GM13977 (cell line): ENCODE measurements around the gene OR5AK2.

Source experiments
- DNase-seq: peaks from one replicate; pipeline ENCODE4 v3.0.0; 2012; ENCODE audit warnings: low spot score
- in situ Hi-C: fragments of 300-500 bp; cut with MboI; formaldehyde crosslinking; loops from one replicate; pipeline ENCODE4 v1.12.0; 2022; ENCODE audit warnings: low sequenced_read_pairs, low pct_unique_long_range_greater_than_20kb, mixed read lengths, inconsistent platforms; ENCODE audit not compliant: unreplicated experiment
- TF ChIP-seq, protein P1 (sequence below): IDR thresholded peaks from 2 replicates; pipeline ENCODE4 v1.5.1; 2012; ENCODE audit warnings: mild to moderate bottlenecking, control low read depth; ENCODE audit not compliant: insufficient read depth; ENCODE audit errors: extremely low read depth, missing control alignments

OR5AK2 gene

DNA sequence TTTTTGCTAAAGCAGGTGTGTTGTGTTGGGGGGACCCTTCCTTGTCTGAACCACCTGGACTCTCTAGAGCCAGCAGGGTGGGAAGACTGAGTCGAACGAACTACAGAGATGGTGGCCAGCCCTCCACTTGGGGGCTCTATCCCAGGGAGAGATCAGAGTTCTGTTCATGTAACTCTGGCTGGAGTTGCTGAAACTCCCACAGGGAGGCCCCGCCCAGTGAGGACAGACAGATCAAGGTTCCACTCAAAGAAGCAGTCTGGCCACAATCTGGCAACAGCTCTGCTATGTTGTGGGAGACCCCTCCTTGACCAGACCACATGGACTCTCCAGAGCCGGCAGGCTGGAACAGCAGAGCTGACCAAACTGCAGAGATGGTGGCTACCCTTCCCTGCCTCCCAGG, 20.2 kb upstream of the OR5AK2 start:
- no peak for DNase-seq
- in situ Hi-C loops: no loop called here
- TF ChIP-seq, protein P1, sequence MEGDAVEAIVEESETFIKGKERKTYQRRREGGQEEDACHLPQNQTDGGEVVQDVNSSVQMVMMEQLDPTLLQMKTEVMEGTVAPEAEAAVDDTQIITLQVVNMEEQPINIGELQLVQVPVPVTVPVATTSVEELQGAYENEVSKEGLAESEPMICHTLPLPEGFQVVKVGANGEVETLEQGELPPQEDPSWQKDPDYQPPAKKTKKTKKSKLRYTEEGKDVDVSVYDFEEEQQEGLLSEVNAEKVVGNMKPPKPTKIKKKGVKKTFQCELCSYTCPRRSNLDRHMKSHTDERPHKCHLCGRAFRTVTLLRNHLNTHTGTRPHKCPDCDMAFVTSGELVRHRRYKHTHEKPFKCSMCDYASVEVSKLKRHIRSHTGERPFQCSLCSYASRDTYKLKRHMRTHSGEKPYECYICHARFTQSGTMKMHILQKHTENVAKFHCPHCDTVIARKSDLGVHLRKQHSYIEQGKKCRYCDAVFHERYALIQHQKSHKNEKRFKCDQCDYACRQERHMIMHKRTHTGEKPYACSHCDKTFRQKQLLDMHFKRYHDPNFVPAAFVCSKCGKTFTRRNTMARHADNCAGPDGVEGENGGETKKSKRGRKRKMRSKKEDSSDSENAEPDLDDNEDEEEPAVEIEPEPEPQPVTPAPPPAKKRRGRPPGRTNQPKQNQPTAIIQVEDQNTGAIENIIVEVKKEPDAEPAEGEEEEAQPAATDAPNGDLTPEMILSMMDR: no peak

DNA sequence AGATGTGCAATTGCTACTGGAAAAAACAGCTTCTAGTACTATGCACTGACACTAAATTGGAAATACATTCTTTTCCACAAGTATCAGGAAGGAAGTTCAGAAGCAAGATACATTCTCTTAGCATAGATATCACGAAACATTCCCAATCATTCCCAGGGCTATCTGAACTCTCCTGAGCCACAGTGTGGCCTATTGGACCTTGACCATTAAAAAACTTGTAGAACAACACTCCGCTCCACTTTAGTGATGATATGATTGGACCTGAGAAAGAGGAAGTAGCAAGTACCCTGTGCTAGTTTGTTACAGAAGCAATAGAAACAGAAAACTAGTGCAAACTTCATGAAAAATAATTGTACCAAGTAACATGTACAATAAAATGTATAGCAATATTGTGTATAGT, 11.4 kb upstream of the OR5AK2 start:
- in situ Hi-C loops: no loop called here
- TF ChIP-seq, protein P1: no peak
- DNase-seq: no peak

DNA sequence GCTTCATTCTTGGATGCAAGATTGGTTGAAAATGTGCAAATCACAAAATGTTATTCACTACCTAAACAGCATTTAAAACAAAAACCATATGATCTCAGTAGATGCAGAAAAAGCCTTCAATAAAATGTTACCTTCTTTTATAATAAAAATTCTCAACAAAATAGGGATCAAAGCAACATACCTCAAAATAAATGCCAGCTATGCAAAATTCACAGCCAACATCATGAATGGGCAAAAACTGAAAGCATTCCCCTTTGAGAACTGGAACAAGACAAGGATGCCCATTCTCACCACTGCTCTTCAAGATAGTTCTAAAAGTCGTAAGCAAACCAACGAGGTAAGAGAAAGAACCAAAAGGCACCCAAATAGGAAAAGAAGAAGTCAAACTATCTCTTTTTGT, 2.0 kb downstream of the OR5AK2 start:
- TF ChIP-seq, protein P1: no peak
- DNase-seq: no peak
- in situ Hi-C loops: no loop called here

DNA sequence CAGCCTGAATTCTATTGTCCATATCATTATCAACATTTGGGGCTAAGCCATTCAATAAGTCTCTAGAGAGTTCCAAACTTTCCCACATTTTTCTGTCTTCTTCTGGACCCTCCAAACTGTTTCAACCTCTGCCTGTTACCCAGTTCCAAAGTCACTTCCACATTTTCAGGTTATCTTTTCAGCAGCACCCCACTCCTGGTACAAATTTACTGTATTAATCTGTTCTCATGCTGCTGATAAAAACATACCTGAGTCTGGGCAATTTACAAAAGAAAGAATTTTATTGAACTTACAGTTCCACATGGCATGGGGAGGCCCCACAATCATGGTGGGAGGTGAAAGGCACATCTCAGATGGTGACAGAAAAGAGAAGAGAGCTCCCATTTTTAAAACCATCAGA, 5.8 kb downstream of the OR5AK2 start:
- no peak for DNase-seq
- TF ChIP-seq, protein P1: no peak
- in situ Hi-C loops: no loop called here

DNA sequence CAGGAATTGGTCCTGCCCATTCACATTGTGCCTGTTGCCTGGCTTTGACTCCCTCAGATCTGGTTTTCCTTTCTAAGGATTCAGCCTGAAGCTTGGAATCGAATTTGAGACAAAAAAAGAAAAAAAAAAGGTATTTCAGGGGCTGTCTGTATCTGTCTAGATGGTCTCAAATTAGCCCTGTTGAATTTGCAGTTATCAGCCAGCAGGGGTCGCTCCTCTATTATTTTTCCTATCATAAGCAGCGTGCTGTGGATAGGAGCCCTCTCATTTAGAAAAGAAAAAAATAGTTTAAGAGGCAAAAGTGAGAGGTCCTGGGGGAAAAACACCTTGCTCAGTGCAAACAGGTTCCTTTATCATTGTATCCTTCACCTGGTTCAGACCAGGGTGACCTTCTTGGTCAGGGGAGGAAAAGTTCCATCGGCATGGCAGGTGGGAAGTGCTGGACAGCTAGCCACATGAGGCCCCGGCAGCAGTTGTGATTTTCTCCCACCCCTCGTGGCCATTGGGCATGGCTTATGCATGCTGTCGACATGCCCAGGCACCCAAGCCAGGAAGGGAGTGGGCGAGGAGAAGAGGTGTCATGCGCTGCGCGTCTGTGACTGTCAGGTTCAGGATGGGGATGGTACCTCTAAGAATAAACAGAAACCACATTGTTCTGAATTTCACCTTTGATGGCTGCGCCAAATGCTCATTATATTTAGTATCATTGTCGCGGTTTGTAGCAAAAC, 13.1 kb downstream of the OR5AK2 start:
- TF ChIP-seq, protein P1: no peak
- in situ Hi-C loops: no loop called here
- no peak for DNase-seq

DNA sequence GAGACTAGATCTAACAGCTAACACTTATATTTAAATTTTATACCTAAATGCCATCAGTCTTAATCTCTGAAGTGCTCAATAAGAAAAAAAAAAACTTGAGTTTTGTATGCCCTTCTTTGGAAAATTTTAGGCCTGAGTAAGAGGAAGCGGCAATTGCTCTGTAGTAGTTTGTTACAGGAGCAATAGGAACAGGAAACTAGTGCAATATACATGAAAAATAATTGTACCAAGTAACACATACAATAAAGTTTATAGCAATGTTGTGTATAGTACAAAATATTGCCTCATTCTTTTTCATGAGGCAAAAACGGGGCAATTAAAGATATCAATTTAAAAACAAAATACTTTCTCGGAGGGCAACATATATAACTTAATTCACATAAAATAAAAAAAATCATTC, 19.7 kb downstream of the OR5AK2 start:
- no peak for DNase-seq
- in situ Hi-C loops: no loop called here
- TF ChIP-seq, protein P1: no peak
